GM21360 (cell line): Measurements from ENCODE around the gene TGFBI.

Source experiments
- ATAC-seq: cut with Tn5 transposase; IDR thresholded peaks from one replicate; pipeline ENCODE4 v1.9.1; 2021; ENCODE audit warnings: mild to moderate bottlenecking, moderate library complexity; ENCODE audit not compliant: unreplicated experiment

The TGFBI gene

GRCh38 chr5:136023958-136024541 is 4.7 kb upstream of the TGFBI start:
- no peak for ATAC-seq

DNA sequence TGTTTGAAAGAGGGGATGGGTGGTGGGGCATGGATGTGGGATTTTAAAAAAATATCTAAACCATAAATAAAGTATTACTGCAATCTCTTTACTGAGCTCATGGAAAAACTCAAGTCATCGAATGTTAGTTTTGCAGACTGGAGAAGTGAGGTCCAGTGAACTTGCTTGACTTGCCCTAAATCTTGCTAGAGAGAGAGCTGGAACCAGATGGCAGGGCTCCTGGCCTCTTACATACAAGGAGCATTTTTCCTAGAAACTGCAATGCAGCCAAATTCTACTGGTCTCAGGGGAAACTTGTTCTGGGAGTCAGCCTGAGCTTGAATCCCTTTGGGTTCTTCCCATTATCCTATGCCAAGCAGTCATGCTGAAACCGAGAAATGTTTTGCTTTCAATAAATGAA is 2.9 kb upstream of the TGFBI start:
- ATAC-seq, result no peak

GRCh38 chr5:136026636-136027035 is 2.2 kb upstream of the TGFBI start:
- ATAC-seq, result no peak

DNA sequence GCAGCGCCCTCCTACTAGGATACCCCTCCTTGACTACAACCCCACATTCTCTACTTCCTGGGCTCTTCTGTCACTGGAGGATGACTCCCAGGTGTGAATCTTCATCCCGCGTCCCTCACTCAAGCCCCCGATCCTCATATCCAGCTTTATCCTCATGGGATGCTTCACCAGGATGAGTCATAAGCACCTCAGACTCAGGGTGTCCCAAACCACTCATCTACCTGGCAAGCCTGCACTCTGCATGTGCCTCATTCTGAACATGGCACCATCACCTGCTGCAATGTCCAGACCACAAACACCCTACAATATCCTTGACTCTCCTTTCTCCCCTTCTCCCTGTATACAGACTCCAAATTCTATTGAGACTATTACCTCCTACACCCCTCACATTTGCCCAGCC is 1.5 kb upstream of the TGFBI start:
- no peak for ATAC-seq

GRCh38 chr5:136028090-136028489 is 698 bp upstream of the TGFBI start:
- no peak for ATAC-seq

DNA sequence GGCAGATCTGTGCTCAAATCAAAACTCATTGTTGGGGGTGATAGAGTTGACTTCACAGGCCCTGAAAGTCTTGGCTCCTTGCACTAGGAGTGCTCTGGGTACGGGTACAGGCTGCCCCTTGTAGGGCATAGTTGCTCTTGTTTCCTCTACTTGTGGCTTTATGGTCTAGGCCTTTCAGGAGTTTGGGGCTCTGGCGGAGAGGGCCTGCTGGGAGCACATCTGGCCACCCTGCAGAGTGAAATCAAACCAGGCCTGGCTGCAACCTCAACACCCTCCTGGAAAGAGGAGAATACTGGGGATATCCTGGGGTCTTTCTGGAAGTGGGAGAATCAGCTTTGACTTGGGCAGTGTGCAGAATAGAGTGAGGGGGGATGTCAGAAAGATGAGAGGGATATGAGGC is 1.5 kb downstream of the TGFBI start:
- no peak for ATAC-seq

DNA sequence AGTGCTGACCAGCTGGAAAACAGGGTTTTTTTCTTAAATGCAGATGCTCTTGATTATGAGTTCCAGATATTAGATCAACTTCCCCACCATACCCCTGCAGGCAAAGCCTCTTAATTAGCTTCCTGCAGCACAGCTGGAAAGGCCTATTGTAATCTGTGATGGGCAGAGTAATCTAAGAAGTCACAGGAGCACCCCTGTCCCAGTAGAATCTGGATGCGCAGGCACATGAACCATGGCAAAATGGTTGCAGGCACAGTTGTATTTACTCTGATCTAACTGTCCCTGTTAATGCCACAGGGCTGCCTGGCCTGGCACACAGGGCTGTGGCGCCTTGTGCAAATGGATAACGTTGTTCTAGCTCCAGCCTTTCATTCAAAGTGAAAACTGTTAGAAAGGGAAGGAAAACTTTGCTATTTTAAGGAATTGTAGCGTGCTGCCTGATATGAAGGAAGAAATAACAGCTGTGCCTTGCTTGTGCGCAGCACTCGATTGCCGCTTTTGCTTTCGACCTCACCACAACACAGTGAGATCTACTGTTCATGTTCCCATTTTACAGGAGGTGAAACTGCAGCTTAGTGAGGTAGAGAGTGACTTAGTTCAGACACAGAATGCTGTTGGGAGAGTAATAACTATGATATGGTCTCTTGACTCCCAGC is 2.3 kb downstream of the TGFBI start:
- no peak for ATAC-seq

- ATAC-seq, result no peak
Observed at GRCh38 chr5:136031711-136032110, 2.9 kb downstream of the TGFBI start.

- no peak for ATAC-seq
Observed at GRCh38 chr5:136032564-136032963, 3.8 kb downstream of the TGFBI start.

- ATAC-seq, result no peak
Observed at GRCh38 chr5:136033234-136033633, 4.4 kb downstream of the TGFBI start.

DNA sequence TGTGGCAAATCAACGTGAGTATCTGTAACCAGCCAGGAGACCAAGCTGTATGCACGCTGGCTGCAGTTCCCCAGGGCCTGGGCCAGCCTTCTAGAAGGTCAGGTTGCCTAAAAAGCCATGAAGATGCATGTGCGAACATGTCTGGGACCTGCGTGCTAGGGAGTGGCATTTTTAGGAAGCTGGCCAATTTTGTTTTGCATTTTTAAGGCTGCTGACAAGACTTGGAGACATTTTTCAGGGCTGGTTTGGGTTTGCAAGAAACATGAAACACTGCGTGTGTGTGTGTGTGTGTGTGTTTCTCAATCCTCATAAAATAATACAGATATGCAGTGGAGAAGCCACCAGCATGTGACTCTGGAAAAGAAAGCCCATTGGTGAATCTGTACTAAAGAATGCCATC is 5.1 kb downstream of the TGFBI start:
- ATAC-seq, result no peak

- no peak for ATAC-seq
Observed at GRCh38 chr5:136034492-136034891, 5.7 kb downstream of the TGFBI start.

DNA sequence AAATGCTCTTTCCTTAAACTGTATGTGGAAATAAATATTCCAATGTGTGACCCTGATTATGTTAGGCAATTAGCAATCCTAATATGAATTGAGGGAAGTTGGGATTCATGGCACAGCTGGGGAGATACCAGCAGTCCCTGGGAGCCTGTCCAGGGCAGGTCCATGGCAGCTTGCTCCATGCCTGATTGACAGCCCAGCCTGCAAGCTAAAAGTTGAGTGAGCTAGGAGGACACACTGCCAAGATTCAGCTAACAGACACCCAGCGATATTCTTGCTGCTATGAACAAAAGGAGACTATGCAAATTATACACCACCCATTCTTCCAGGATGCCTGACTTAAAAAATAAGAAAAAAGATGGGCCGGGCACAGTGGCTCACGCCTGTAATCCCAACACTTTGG is 6.2 kb downstream of the TGFBI start:
- no peak for ATAC-seq

- ATAC-seq, result no peak
Observed at GRCh38 chr5:136035837-136036236, 7.0 kb downstream of the TGFBI start.

DNA sequence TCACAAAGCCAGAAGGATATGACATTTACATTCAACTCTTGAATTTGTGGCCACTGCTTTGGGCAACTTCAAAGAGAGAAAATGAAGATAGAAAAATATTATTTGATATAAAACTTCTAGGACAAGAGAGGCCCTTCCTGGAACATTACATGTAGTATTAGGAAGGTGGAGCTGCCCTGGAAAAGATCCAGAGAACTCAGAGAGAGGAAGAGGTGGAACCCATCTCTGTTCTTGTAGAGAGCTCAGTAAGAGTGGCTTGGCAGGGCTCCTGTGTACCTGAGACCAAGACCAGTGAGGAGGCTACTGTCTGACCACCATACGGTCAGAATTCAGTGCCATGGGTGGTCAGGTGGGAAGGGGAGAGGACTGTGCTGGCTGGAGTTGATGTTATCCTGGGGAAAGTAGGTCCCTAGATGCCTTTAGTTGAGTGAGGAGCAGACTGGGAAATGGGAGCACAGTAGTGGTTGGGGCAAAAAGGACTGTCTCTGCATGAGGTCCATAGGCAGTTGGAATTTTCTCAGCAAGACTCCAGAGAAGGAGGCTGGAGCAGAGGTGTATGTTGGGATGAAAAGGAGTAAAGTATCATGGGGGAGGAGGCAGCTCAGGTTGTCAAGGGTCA is 7.6 kb downstream of the TGFBI start:
- no peak for ATAC-seq

DNA sequence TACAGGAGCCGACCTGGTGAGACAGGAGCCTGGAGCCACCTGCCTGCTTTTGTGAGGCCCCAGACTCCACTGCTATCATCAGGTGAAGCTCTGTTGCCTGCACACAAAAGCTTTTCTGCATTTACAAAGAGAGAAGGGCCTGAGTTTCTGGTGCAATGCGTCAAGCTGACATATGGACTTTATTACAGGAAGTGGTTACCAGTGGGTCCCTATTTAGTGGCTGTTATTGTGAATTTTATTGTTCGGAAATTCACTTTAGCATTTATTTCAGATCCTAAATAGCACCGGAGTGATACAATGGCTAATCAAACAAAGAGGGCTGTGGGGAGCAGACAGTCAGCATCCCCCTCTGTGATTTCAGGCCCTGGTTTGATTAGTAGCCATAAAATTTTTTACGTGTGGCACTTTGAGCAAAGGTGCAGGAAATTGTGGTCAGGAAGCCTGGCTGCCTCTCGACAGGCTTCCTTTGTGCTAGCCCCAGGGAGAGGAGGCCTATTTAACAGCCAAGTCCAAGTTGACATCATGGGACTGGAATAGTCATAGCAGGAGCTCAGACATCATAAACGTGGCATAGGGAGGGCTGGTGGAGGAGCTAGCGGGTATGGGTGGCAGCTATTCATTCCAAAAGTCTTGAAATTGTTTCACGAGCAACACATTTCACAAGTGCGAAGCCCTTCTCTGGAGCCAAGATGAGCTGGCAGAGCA is 8.4 kb downstream of the TGFBI start:
- peak; percentile 60 for ATAC-seq

DNA sequence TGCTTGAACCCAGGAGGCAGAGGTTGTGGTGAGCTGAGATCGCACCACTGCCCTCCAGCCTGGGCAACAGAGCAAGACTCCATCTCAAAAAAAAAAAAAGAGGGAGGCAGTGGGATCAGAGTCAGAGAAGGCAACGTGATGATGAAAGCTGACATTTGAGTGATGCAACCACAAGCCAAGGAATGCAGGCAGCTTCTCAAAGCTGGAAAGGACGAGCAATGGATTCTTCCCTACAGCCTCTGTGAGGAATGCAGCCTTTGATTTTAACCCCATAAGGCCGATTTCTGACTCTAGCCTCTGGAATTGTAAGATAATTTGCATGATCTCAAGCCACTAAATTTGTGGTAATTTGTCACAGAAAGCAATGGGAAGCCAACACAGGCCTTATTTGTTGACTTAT is 9.8 kb downstream of the TGFBI start:
- ATAC-seq, result no peak

DNA sequence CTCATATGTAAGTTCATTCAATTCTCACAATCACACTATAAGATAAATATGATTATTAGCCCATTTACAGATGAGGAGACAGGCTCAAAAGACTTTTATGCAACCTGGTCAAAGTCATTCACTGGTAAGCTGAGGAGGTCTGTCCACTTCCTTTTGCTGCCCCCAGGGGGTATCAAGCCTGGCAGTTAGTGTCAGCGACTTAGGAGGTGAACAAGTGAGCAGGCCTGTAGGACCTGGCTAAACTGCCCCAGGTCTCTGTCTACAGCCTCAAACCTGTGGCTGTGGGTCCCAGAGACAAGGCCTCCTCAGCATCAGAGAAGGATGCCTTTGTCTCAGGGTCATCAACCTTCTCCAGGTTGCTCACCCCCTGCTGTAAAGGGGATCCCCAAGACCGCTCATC is 10.4 kb downstream of the TGFBI start:
- ATAC-seq, result no peak

DNA sequence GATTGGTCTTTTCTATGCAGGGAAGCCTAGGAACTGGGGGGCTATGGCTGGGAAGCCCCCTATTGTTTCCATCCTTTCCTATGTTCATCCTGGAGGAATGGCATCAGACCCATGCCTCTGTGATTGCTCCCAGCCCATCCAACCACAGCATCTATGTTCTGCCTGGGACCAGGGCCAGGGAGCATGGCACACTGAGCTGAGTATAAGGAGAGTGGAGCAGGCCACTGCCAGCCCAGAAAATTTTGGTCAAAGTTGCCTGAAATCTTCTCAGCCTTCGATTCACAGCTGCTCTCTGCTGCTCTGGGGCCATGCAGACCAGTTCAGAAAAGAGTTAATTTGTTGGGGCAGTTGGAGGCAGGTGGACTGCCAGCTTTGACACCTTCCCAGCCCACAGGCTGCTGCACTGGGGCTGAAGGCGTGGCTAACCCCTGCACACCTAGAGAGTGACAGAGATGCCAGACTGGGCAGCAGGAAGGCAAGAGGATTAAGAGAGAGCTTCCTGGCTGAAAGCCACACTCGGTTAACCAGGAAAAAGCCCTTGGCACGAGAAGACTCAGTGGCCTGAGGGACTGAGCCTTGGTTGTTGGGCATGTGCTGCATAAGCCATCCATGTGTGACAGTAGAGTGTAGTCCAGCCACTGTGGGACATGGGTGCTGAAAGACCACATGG is 12.1 kb downstream of the TGFBI start:
- no peak for ATAC-seq

GRCh38 chr5:136042156-136042555 is 13.4 kb downstream of the TGFBI start:
- ATAC-seq, result no peak

- ATAC-seq, result no peak
Observed at GRCh38 chr5:136042665-136043121, 13.9 kb downstream of the TGFBI start.
